Stimulated activated CD4-positive, alpha-beta T cell treated with anti-CD3 and anti-CD28 coated beads, Interleukin-1b, Interleukin-23, amount 100 ng/mL, for 1 hour (primary cell): Measurements from ENCODE around the gene B4GALNT1.

Source experiments
- DNase-seq, 2 donors: peaks; one replicate each; pipeline ENCODE4 v3.0.0-alpha.2; 2020; ENCODE audit warnings: low read depth in 2 of 2

B4GALNT1 gene

GRCh38 chr12:57585156-57585555, 47.8 kb downstream of the B4GALNT1 start:
- DNase-seq: no peak

- no peak for DNase-seq
These were observed 48.3 kb downstream of the B4GALNT1 start for GRCh38 chr12:57584690-57585089.

- no peak for DNase-seq
These were observed 49.0 kb downstream of the B4GALNT1 start for GRCh38 chr12:57584050-57584449.

GRCh38 chr12:57583008-57583831, 49.8 kb downstream of the B4GALNT1 start:
- peak; percentile 26 to 33 for DNase-seq

GRCh38 chr12:57582440-57582839, 50.6 kb downstream of the B4GALNT1 start:
- no peak for DNase-seq

GRCh38 chr12:57581802-57582201, 51.2 kb downstream of the B4GALNT1 start:
- no peak for DNase-seq

- DNase-seq: no peak
These were observed 52.6 kb downstream of the B4GALNT1 start for GRCh38 chr12:57580466-57580795.

GRCh38 chr12:57579677-57580465, 53.1 kb downstream of the B4GALNT1 start:
- DNase-seq: no peak

GRCh38 chr12:57579011-57579410, 54.0 kb downstream of the B4GALNT1 start:
- no peak for DNase-seq

- DNase-seq: no peak
These were observed 54.8 kb downstream of the B4GALNT1 start for GRCh38 chr12:57577981-57578758.

GRCh38 chr12:57576613-57577160, 56.3 kb downstream of the B4GALNT1 start:
- DNase-seq: no peak
